Measurements from ENCODE around the gene LRRTM4. TPM values are rescaled to one million over a fixed set of nuclear protein-coding genes. Genes with fewer than 3 reads are reported as not detected.

The LRRTM4 gene
- polyA plus RNA-seq, 1 of the 3 experiments (the other 2 are of a cell fraction) = 0.10 TPM

DNA sequence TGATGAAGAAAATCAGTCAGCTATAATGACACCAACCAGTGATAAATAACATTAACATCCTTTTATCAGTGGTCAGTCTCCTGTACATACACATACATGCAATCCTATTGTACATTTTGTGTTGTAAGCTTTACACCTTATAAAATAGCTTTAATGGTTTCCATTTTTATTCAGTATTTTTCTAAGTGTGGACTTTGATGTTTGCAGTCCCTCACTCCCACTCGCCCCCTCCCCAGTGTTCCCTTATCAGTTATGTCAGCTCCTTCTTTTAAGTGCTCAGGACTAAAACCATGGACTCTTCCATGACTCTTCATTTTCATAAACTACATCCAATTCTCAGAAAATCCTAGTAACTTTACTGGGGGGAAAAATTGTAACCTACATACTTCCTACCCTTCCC lies 713.0 kb downstream of the LRRTM4 start:
- Histone ChIP-seq H3K4me3 (ENCODE audit: low read depth in 2 of 2, low read length in 1 of 2) (no peak overlapping the region), H2AFZ (ENCODE audit: low read depth) (no peak overlapping the region), H3K36me3 (replicated peaks in 1 of 2; ENCODE audit: control insufficient read depth in 1 of 2, insufficient read depth in 2 of 2, low read length in 1 of 2) (no peaks in the 10 kb centered on the region), H4K20me1 (ENCODE audit: insufficient read depth) (no peaks in the 10 kb centered on the region), H3K9me2 (no peaks in the 10 kb centered on the region), H3K27me3 (ENCODE audit: insufficient read depth) (no peaks in the 10 kb centered on the region), H3K79me2 (ENCODE audit: insufficient read depth) (no peaks in the 10 kb centered on the region), H3K9me3 (no peaks in the 10 kb centered on the region), H3K4me2 (no peak overlapping the region), H3K9ac (no peak overlapping the region), H3K27ac (ENCODE audit: low read depth in 2 of 2, low read length in 1 of 2) (peak overlapping the region in 1 of 2 experiments; percentile 76; a peak in 2 of 4 replicates), H3K4me1 (ENCODE audit: control insufficient read depth in 1 of 2, insufficient read depth in 2 of 2, low read depth in 1 of 2, low read length in 1 of 2) (peaks cover 0 to 3% of the 10 kb centered on the region in 2 experiments; a peak in 2 of 4 replicates), H3F3A (replicated peaks; ENCODE audit: insufficient read depth) (no peaks in the 10 kb centered on the region)
- ChIA-PET POLR2A (interaction anchor here (1.7 kb wide), 1 partner anchor 116 kb away, joined by 4 read pairs; no protein-coding TSS in a partner anchor), CTCF (interaction anchor here (0.8 to 1.2 kb wide), 2 partner anchors 116 to 1021 kb away, joined by 3 read pairs; no protein-coding TSS in a partner anchor)
- TF ChIP-seq RFX5 (IDR thresholded peaks at IDR 0.05; ENCODE audit: low read length) = no peak
- TF ChIP-seq POLR2AphosphoS5 (IDR thresholded peaks at IDR 0.05; ENCODE audit: low read depth, low read length) = no peak
- TF ChIP-seq RAD21 (IDR thresholded peaks at IDR 0.05; ENCODE audit: low read length) = no peak
- TF ChIP-seq SMC3 (IDR thresholded peaks at IDR 0.05; ENCODE audit: low read depth, low read length) = no peak
- no peak for TF ChIP-seq MEF2A (IDR thresholded peaks at IDR 0.05; ENCODE audit: borderline replicate concordance, low read depth)
- no peak for TF ChIP-seq ELF1 (IDR thresholded peaks at IDR 0.05)
- no peak for TF ChIP-seq MXI1 (IDR thresholded peaks at IDR 0.05; ENCODE audit: low read depth, low read length)
- no peak for TF ChIP-seq YY1 (IDR thresholded peaks at IDR 0.05; ENCODE audit: low read depth)
- no peak for TF ChIP-seq TEAD4 (IDR thresholded peaks at IDR 0.05; ENCODE audit: borderline replicate concordance, insufficient read depth)
- no peak for TF ChIP-seq REST (IDR thresholded peaks at IDR 0.05; ENCODE audit: low read depth, low read length)
- TF ChIP-seq FOXM1 (IDR thresholded peaks at IDR 0.05; ENCODE audit: low read depth) = no peak
- no peak for TF ChIP-seq MAX (IDR thresholded peaks at IDR 0.05; ENCODE audit: low read depth)
- TF ChIP-seq RCOR1 (IDR thresholded peaks at IDR 0.05; ENCODE audit: low read length) = no peak
- TF ChIP-seq, protein P1, sequence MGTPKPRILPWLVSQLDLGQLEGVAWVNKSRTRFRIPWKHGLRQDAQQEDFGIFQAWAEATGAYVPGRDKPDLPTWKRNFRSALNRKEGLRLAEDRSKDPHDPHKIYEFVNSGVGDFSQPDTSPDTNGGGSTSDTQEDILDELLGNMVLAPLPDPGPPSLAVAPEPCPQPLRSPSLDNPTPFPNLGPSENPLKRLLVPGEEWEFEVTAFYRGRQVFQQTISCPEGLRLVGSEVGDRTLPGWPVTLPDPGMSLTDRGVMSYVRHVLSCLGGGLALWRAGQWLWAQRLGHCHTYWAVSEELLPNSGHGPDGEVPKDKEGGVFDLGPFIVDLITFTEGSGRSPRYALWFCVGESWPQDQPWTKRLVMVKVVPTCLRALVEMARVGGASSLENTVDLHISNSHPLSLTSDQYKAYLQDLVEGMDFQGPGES (IDR thresholded peaks at IDR 0.05; ENCODE audit: low read depth, low read length) = no peak
- TF ChIP-seq, protein P2, sequence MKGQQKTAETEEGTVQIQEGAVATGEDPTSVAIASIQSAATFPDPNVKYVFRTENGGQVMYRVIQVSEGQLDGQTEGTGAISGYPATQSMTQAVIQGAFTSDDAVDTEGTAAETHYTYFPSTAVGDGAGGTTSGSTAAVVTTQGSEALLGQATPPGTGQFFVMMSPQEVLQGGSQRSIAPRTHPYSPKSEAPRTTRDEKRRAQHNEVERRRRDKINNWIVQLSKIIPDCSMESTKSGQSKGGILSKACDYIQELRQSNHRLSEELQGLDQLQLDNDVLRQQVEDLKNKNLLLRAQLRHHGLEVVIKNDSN (IDR thresholded peaks at IDR 0.05; ENCODE audit: borderline replicate concordance, low read depth) = no peak
- no peak for TF ChIP-seq TAF1 (IDR thresholded peaks at IDR 0.05; ENCODE audit: borderline replicate concordance, low read depth, low read length)
- no peak for TF ChIP-seq NRF1 (IDR thresholded peaks at IDR 0.05; ENCODE audit: low read depth, low read length)
- TF ChIP-seq ZBTB33 (IDR thresholded peaks at IDR 0.05; ENCODE audit: borderline replicate concordance, low read depth) = no peak
- TF ChIP-seq EZH2phosphoT487 (IDR thresholded peaks at IDR 0.05; ENCODE audit: borderline replicate concordance, low read depth) = no peak
- no peak for TF ChIP-seq SIN3A (IDR thresholded peaks at IDR 0.05; ENCODE audit: borderline replicate concordance, low read depth, low read length)
- no peak for DNase-seq
- WGBS (ENCODE audit: low lambda C conversion rate) = 13% methylated on average over 1 of the region's 1 CpG

Data from SK-N-SH (cell line).